H54 (cell line): ENCODE data around the gene FAM3C.

Experiments used
- DNase-seq: peaks from one replicate; pipeline ENCODE4 v3.0.0; 2011; ENCODE audit warnings: low spot score, mixed read lengths; ENCODE audit not compliant: insufficient read length
- FAIRE-seq: peaks from 3 replicates; lab custom pipeline; 2011; peaks lifted over from hg19 to GRCh38; lab: Jason Lieb, UNC
- POLR2A ChIP-seq: IDR thresholded peaks from 2 replicates; pipeline ENCODE4 v1.6.1; 2011; ENCODE audit warnings: low read depth, mild to moderate bottlenecking, low read length

FAM3C gene

GRCh38 chr7:121382473-121382872 lies 13.6 kb downstream of the FAM3C start:
- no peak for DNase-seq
- no peak for FAIRE-seq
- TF ChIP-seq POLR2A, result no peak

- FAIRE-seq (no peak), DNase-seq (no peak)
- TF ChIP-seq POLR2A, result no peak
These were observed 16.2 kb downstream of the FAM3C start for GRCh38 chr7:121379930-121380329.

- TF ChIP-seq POLR2A, result no peak
- no peak for FAIRE-seq
- no peak for DNase-seq
These were observed 19.1 kb downstream of the FAM3C start for GRCh38 chr7:121376979-121377378.

- no peak for DNase-seq
These were observed 22.9 kb downstream of the FAM3C start for GRCh38 chr7:121373177-121373576.

GRCh38 chr7:121372376-121373010 lies 23.6 kb downstream of the FAM3C start:
- no peak for TF ChIP-seq POLR2A
- FAIRE-seq, result no peak
- no peak for DNase-seq

More at GRCh38 chr7:121373177-121373576, 22.9 kb downstream of the FAM3C start:
- no peak for TF ChIP-seq POLR2A
- FAIRE-seq, result no peak

- no peak for FAIRE-seq
- no peak for DNase-seq
- TF ChIP-seq POLR2A, result no peak
These were observed 24.2 kb downstream of the FAM3C start for GRCh38 chr7:121371883-121372282.

GRCh38 chr7:121371367-121371766 lies 24.7 kb downstream of the FAM3C start:
- no peak for FAIRE-seq
- no peak for TF ChIP-seq POLR2A
- no peak for DNase-seq

- no peak for TF ChIP-seq POLR2A
- FAIRE-seq, result peak; percentile 89
- no peak for DNase-seq
These were observed 26.6 kb downstream of the FAM3C start for GRCh38 chr7:121369462-121369861.

GRCh38 chr7:121366852-121367431 lies 29.2 kb downstream of the FAM3C start:
- FAIRE-seq (peak; percentile 55), DNase-seq (no peak)
- no peak for TF ChIP-seq POLR2A

GRCh38 chr7:121360564-121360963 lies 35.5 kb downstream of the FAM3C start:
- TF ChIP-seq POLR2A, result no peak
- no peak for DNase-seq
- no peak for FAIRE-seq

- DNase-seq (no peak), FAIRE-seq (no peak)
- no peak for TF ChIP-seq POLR2A
These were observed 40.5 kb downstream of the FAM3C start for GRCh38 chr7:121355574-121355973.

GRCh38 chr7:121352323-121352722 lies 43.8 kb downstream of the FAM3C start:
- DNase-seq, result no peak
- FAIRE-seq, result peak; percentile 53
- TF ChIP-seq POLR2A, result no peak

- FAIRE-seq, result no peak
These were observed 44.4 kb downstream of the FAM3C start for GRCh38 chr7:121351682-121352081.

GRCh38 chr7:121344497-121344896 lies 51.6 kb downstream of the FAM3C start:
- DNase-seq, result no peak
- no peak for FAIRE-seq
- TF ChIP-seq POLR2A, result no peak

More at GRCh38 chr7:121351682-121352081, 44.4 kb downstream of the FAM3C start:
- DNase-seq, result no peak
- no peak for TF ChIP-seq POLR2A

- TF ChIP-seq POLR2A, result no peak
- DNase-seq (no peak), FAIRE-seq (no peak)
These were observed 52.0 kb downstream of the FAM3C start for GRCh38 chr7:121344093-121344492.
